Measurements from ENCODE around the gene ABCC1.

ABCC1 gene

DNA sequence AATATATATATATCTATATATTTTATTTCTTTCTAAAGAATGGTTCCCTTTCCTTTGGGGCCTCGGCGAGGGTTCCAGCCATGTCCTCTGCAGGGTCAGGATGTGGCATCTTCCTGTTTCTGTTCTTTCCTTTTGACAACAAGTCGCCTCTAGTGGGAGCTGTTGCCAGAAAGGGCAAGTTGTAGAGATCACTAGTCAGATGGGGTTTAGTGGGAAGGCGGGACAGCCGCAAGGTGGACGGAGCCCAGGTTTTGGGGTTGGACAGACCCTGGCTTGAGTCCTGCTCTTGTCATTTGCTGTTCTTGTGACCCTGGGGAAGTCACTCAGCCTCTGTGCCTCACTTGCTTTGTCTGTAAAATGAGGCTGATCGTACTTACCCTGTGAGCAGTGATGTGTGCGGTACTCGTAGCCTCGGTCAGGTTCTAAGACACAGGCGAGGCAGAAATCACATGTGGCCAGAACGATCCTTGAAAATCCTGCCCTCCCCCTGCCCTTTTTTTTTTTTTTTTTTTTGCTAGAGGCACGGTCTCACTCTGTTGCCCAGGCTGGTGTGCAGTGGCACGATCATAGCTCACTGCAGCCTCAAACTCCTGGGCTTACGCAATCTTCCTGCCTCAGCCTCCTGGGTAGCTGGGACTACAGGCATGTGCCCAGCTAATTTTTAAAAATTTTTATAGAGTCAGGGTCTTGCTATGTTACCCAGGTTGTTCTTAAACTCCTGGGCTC lies 193.8 kb downstream of the ABCC1 start:
- Histone ChIP-seq H3K4me1 (ENCODE audit: insufficient read depth, low read length) (no peaks in the 10 kb centered on the region), H2AFZ (ENCODE audit: low read depth, low read length) (no peak overlapping the region), H3K27ac (ENCODE audit: low read length) (no peak overlapping the region), H3K9me3 (ENCODE audit: insufficient read depth, low read length, severe bottlenecking) (no peaks in the 10 kb centered on the region), H3K36me3 (ENCODE audit: insufficient read depth, low read length) (peaks cover 60% of the 10 kb centered on the region), H3K79me2 (ENCODE audit: insufficient read depth, low read length) (no peaks in the 10 kb centered on the region), H3K9ac (ENCODE audit: low read depth, low read length) (no peak overlapping the region), H3K4me3 (ENCODE audit: low read depth in 1 of 2, low read length in 2 of 2) (no peak overlapping the region), H3K27me3 (ENCODE audit: insufficient read depth, low read length, poor library complexity) (no peaks in the 10 kb centered on the region), H4K20me1 (ENCODE audit: insufficient read depth, low read length) (peaks cover 4% of the 10 kb centered on the region), H3K4me2 (ENCODE audit: insufficient read depth, low read length) (no peak overlapping the region)
- ATAC-seq (ENCODE audit: insufficient read depth, low read depth) (peak; percentile 42; the same call in 1 of the 3 replicates), DNase-seq (peak; percentile 34)
- TF ChIP-seq EZH2 (IDR thresholded peaks at IDR 0.05; ENCODE audit: borderline replicate concordance, low read depth, low read length, severe bottlenecking): no peak
- TF ChIP-seq, protein P1, sequence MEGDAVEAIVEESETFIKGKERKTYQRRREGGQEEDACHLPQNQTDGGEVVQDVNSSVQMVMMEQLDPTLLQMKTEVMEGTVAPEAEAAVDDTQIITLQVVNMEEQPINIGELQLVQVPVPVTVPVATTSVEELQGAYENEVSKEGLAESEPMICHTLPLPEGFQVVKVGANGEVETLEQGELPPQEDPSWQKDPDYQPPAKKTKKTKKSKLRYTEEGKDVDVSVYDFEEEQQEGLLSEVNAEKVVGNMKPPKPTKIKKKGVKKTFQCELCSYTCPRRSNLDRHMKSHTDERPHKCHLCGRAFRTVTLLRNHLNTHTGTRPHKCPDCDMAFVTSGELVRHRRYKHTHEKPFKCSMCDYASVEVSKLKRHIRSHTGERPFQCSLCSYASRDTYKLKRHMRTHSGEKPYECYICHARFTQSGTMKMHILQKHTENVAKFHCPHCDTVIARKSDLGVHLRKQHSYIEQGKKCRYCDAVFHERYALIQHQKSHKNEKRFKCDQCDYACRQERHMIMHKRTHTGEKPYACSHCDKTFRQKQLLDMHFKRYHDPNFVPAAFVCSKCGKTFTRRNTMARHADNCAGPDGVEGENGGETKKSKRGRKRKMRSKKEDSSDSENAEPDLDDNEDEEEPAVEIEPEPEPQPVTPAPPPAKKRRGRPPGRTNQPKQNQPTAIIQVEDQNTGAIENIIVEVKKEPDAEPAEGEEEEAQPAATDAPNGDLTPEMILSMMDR (IDR thresholded peaks at IDR 0.05; ENCODE audit: borderline replicate concordance, extremely low read depth, low read length, poor library complexity, severe bottlenecking): peak; percentile 58

- no peak overlapping the region for H3K4me3 ChIP-seq (ENCODE audit: low read depth in 1 of 2, low read length in 2 of 2)
- ATAC-seq (ENCODE audit: insufficient read depth, low read depth) (no peak), DNase-seq (no peak)
- H3K9ac ChIP-seq (ENCODE audit: low read depth, low read length): no peak overlapping the region
- no peak overlapping the region for H3K4me2 ChIP-seq (ENCODE audit: insufficient read depth, low read length)
- H3K27ac ChIP-seq (ENCODE audit: low read length): no peak overlapping the region
- peaks cover 4% of the 10 kb centered on the region for H4K20me1 ChIP-seq (ENCODE audit: insufficient read depth, low read length)
- no peaks in the 10 kb centered on the region for H3K27me3 ChIP-seq (ENCODE audit: insufficient read depth, low read length, poor library complexity)
- no peaks in the 10 kb centered on the region for H3K79me2 ChIP-seq (ENCODE audit: insufficient read depth, low read length)
- no peaks in the 10 kb centered on the region for H3K4me1 ChIP-seq (ENCODE audit: insufficient read depth, low read length)
- H3K9me3 ChIP-seq (ENCODE audit: insufficient read depth, low read length, severe bottlenecking): no peaks in the 10 kb centered on the region
- H3K36me3 ChIP-seq (ENCODE audit: insufficient read depth, low read length): peaks cover 52% of the 10 kb centered on the region
- no peak for TF ChIP-seq EZH2 (IDR thresholded peaks at IDR 0.05; ENCODE audit: borderline replicate concordance, low read depth, low read length, severe bottlenecking)
- TF ChIP-seq, protein P1 (IDR thresholded peaks at IDR 0.05; ENCODE audit: borderline replicate concordance, extremely low read depth, low read length, poor library complexity, severe bottlenecking): no peak
- H2AFZ ChIP-seq (ENCODE audit: low read depth, low read length): no peak overlapping the region
These were observed 194.5 kb downstream of the ABCC1 start for GRCh38 chr16:16143931-16144330.

DNA sequence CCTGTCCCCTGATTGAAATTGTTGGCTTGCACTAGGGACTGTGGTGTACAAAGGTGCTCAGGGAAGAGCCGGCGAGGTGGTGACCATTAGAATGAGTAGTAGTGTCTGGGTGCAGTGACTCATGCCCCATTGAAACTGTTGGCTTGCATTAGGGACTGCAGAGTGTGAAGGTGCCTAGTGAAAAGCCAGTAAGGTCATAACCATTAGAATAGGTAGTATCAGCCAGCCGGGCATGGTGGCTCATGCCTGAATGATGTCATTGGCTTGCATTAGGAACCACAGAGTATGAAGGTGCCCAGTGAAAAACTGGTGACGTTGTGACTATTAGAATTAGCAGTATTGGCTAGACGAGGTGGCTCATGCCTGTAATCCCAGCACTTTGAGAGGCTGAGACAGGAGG lies 195.0 kb downstream of the ABCC1 start:
- DNase-seq: no peak
- no peak overlapping the region for H3K9ac ChIP-seq (ENCODE audit: low read depth, low read length)

More for the DNA sequence above, 195.0 kb downstream of the ABCC1 start:
- H3K4me2 ChIP-seq (ENCODE audit: insufficient read depth, low read length): no peak overlapping the region
- H4K20me1 ChIP-seq (ENCODE audit: insufficient read depth, low read length): peaks cover 4% of the 10 kb centered on the region
- no peaks in the 10 kb centered on the region for H3K79me2 ChIP-seq (ENCODE audit: insufficient read depth, low read length)
- no peak for TF ChIP-seq EZH2 (IDR thresholded peaks at IDR 0.05; ENCODE audit: borderline replicate concordance, low read depth, low read length, severe bottlenecking)
- TF ChIP-seq, protein P1 (IDR thresholded peaks at IDR 0.05; ENCODE audit: borderline replicate concordance, extremely low read depth, low read length, poor library complexity, severe bottlenecking): no peak
- no peaks in the 10 kb centered on the region for H3K4me1 ChIP-seq (ENCODE audit: insufficient read depth, low read length)
- no peaks in the 10 kb centered on the region for H3K9me3 ChIP-seq (ENCODE audit: insufficient read depth, low read length, severe bottlenecking)
- no peaks in the 10 kb centered on the region for H3K27me3 ChIP-seq (ENCODE audit: insufficient read depth, low read length, poor library complexity)
- no peak for ATAC-seq (ENCODE audit: insufficient read depth, low read depth)
- H3K36me3 ChIP-seq (ENCODE audit: insufficient read depth, low read length): peaks cover 50% of the 10 kb centered on the region
- no peak overlapping the region for H3K4me3 ChIP-seq (ENCODE audit: low read depth in 1 of 2, low read length in 2 of 2)
- H3K27ac ChIP-seq (ENCODE audit: low read length): no peak overlapping the region
- no peak overlapping the region for H2AFZ ChIP-seq (ENCODE audit: low read depth, low read length)

Data from DND-41 (cell line).